HG03571 (cell line): Measurements from ENCODE around the gene EPHB4.
"Not testable (repeated sequence)": the region's sequence is repeated elsewhere in the genome, so short reads cannot be mapped to it uniquely, and the experiment has no call there.

ENCODE experiments used
- ATAC-seq: cut with Tn5 transposase; IDR thresholded peaks from one replicate; pipeline ENCODE4 v1.9.1; 2021; ENCODE audit not compliant: unreplicated experiment

Gene EPHB4

DNA sequence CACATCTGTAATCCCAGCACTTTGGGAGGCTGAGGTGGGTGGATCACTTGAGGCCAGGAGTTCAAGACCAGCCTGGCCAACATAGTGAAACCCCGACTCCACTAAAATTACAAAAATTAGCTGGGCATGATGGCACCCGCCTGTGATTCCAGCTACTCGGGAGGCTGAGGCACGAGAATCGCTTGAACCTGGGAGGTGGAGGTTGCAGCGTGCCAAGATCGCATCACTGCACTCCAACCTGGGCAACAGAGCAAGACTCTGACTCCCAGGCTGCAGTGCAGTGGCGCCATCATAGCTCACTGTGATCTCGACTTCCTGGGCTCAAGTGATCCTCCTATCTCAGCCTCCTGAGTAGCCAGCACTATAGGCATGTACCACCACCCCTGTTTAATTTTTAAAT lies 27.6 kb upstream of the EPHB4 start:
- not testable (repeated sequence) for ATAC-seq

DNA sequence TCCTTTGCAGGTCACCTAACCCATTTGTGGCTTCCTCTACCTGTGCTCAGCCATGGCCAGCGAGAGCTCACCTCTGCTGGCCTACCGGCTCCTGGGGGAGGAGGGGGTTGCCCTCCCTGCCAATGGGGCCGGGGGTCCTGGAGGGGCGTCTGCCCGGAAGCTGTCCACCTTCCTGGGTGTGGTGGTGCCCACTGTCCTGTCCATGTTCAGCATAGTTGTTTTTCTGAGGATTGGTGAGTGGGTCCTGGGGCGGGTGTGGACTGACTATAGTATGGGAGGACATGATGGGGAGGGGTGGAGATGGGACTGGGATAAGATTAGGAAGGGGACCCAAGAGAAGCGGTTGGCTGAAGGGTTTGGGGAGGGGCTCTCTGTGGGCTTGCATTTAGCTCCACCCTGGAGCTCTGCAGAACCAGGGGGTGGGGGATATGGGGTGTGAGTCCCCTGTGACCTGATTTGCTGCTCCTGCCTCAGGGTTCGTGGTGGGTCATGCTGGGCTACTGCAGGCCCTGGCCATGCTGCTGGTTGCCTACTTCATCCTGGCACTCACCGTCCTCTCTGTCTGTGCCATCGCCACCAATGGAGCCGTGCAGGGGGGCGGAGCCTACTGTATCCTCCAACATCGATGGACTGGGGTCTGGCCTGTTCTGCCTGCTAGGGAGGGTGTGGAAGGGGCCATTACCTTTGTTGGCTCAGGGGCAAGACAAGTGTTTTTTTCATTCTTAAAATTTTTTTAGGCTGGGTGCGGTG lies 27.0 kb upstream of the EPHB4 start:
- no peak for ATAC-seq

DNA sequence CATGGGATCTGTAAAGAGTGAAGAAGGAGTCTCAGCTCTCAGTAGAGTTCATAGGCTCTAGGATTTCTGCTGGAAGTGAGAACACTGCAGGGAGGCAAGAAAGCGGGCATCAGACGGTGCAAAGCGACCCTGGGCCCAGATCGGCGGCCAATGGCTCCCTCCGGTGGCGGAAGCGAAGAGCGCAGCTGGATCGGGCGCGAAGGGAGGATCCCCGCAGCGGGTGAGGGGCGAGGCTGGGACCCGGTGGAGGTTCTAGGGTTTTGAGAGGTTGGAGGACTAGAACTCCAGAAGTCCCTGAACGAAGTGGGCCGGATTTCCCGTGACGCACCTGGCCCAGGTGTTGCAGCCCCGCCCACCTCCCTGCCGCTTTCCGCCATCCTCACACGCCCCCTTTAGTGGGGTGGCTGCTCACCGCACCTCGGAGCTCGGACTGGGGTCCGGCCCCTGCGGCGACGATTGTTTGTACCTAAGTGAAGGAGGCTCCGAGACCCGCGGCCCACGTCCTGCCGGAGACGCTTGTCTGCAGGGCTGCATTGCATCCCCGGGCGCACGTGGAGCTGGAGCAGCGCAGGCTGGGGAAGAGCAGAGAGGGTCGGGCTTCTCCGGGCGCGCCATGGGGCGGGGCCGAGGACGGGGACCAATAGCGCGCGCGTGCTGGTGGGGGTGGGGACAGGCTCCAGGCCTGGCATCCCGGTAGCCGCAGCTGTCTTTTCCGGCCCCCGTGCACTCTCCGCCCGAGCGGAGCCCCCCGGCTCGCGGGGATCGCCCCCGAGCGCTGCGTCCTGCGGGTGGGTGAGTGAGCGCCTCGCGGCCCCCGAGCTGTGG lies 24.9 kb upstream of the EPHB4 start, which contains the start of gene SLC12A9:
Gene SLC12A9, plus strand, starts transcription at position 666 of the 825 bp plus-strand sequence. CDS start 1,485 bp downstream, outside the sequence.
- peak; percentile 91 for ATAC-seq

DNA sequence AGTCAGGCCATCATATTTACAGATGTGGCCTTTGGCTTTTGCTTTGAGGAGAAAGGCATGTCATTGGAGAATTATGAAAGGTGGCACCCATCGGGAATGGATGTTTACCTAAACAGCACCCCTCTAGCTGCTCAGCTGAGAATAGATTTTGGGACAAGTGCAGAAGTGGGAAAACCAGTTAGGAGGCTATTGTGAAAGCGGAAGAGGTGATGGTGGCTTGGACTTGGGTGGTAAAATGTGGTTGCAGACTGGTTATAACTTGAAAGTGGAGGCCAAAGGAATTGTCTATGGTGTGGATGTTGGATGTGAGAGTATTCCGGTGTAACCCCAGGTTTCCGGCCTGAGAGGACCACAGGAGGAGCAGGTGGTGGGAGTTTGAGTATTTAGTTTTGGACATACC lies 20.0 kb upstream of the EPHB4 start:
- ATAC-seq: no peak

DNA sequence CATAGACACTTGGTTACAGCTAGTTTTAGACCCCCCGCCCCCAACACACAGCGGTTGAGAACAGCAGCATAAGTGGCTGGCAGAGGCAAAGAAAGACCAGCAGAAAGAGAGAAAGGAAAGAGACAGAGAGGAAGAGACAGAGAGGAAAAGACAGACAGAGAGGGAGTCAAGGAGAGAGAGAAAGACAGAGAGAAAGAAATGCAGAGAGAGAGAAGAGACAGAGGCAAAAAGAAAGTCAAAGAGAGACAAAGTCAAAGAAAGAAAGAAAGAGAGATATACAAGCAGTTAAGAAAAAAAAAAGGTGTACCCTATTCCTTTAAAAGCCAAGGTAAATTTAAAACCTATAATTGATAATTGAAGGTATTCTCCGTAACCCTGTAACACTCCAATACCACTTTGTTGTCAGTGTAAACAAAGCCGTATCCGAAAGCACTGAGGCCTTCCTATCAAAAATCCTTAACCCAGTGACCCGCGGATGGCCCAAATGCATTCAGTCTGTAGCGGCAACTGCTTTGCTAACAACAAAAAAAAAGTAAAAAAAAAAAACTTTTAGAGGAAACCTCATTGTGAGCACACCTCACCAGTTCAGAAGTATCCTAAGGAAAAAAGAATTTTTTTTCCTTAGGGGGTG lies 13.3 kb upstream of the EPHB4 start:
- no peak for ATAC-seq

DNA sequence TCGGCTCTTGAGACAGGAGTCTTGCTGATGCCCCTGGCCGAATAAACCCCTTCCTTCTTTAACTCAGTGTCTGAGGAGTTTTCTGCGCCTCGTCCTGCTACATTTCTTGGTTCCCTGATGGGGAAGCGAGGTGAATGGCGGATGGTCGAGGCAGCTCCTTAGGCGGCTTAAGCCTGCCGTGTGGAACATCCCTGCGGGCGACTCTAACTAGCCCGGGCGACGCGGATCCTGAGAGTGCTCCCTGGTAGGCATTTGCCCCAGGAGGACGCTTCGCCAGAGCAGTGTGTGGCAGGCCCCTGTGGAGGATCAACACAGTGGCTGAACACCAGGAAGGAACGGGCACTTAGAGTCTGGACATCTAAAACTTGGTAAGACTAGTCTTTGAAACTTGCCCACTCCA lies 12.0 kb upstream of the EPHB4 start:
- ATAC-seq: no peak

DNA sequence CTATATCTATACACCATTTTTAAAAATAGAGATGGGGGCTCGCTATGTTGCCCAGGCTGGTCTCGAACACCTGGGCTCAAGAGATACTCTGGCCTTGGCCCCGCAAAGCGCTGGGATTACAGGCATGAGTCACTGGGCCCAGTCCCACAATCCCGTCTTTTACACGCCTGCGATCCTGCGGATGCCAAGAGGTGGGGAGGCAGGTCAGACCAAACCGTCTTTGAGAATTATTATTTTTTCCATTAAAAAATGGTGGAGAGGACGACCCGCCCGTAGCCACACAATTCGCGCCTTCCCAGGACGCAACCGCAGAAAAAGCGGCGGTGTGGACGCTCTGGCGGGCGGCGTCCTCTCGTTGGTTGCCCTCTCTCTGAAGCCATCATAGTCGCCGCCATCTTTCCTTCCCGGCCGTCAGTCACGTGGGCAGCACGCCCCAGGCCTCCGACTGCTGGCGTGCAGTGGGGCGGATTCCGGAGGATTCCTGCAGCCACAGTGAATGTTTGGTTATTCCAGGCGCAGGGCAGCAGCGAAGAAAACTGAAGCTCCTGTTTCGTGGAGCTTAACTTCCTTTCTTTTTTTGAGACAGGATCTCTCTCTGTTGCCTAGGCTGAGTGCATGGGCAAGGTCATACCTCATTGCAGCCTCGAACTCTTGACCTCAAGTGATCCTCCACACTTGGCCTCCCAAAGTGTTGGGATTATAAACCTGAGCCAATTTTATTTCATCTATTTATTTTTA lies 9.9 kb upstream of the EPHB4 start:
- ATAC-seq: peak; percentile 79

DNA sequence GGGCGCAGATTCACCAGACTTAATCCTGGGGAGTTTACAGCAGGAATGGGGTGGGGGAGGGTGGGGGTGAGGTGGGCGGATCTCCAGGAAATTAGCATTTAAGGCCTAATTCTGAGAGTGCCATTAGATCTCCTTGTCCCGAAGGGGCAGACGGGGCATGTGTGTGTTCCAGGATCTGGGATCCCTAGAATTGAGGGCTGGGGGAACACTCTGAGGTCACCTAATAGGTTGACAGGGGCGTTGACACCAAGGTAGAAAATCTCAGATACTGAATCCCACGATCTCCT lies 9.4 kb upstream of the EPHB4 start:
- no peak for ATAC-seq

DNA sequence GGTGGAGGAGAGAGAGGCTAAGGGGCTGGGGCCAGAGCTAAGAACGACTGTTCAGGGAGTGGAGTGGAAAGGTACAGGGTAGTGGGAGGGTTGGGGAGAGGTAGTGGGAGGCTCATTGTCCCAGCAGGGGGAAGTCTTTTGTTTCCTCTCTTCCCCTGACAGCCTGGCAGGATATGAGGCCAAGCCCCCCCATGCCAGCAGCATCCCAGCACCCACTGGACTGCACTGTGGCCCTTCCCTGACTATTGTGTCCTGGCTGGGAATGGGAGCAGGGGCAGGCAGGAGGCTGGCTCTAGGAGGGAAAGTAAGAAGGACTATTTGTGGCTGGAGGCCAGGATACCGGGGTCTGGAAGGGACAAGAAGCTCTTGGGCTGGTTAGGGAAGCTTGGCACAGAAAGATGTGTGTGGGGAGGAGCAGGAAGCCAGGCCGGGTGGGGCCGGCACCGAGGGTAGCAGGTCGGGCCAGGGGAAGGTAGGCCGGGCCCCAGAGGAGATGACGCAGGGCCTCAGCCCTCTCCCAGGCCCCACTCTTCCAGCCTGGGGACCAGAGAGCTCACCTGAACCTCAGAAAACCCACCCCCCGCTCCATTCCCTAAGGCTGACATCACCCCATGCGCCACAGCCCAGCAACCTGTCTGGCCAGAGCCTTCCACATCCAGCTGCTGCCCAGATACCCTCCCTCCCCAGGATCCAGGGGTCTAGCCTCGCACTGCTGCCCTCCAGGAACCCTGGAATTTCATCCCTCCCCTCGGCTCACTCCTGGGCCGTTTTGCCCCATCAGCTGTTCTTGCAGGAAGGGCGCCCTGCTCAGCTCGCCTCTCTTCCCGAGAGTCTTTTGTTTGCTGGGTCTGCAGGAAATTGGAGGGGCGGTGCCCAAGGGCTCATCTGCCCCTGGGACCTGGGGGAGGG lies 8.8 kb upstream of the EPHB4 start:
- ATAC-seq: no peak

DNA sequence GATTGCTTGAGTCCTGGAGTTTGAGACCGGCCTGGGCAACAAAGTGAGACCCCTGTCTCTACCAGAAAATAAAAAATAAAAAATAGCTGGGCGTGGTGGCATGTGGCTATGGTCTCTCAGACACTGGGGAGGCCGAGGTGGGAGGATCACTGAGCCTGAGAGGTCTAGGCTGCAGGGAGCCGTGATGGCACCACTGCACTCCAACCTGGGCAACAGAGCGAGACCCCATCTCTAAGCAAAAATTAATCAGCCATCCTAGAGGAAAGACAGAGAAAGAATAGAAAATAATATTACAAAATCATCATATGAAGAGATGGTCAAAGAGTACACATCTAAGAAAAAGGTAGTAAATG lies 4.9 kb upstream of the EPHB4 start:
- no peak for ATAC-seq

DNA sequence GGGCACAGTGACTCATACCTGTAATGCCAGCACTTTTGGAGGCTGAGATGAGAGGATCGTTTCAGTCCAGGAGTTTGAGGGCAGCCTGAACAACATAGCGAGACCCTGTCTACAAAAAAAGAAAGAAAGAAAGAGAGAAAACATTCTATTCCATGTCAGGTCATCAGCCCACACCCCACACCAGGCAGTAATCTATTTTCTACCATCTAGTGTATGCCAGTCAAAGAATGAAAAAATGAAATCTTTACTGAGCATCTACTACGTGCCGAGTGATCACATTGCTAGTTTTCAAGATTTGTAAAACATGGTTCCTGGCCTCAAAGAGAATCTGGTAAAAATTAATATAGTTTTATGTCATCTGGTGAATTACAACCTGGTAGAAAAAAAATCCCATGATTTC lies 3.1 kb upstream of the EPHB4 start:
- ATAC-seq: no peak

DNA sequence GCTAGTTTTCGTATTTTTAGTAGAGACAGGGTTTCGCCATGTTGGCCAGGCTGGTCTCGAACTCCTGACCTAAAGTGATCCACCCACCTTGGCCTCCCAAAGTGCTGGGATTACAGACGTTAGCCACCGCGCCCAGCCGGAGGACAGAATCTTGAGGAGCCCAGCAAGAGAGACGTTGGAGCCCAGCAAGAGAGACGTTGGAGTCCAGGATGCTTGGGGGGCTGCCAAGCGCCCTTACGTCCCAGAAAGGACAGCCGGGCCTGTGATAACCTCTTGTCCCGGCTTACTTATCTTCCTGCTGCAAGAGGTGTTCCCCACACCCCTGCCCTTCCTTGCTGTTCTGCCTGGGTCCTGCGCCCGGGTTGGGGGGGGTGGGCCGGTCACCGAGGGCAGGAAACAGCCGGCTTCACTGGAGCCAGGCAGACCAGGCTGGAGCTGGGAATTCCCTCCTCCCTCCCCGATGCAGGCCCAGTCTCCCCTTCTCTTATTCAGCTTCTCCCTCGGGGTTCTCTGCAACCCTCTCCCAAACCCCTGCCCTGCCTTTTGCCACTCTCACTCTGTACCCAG lies 1.9 kb upstream of the EPHB4 start:
- no peak for ATAC-seq

DNA sequence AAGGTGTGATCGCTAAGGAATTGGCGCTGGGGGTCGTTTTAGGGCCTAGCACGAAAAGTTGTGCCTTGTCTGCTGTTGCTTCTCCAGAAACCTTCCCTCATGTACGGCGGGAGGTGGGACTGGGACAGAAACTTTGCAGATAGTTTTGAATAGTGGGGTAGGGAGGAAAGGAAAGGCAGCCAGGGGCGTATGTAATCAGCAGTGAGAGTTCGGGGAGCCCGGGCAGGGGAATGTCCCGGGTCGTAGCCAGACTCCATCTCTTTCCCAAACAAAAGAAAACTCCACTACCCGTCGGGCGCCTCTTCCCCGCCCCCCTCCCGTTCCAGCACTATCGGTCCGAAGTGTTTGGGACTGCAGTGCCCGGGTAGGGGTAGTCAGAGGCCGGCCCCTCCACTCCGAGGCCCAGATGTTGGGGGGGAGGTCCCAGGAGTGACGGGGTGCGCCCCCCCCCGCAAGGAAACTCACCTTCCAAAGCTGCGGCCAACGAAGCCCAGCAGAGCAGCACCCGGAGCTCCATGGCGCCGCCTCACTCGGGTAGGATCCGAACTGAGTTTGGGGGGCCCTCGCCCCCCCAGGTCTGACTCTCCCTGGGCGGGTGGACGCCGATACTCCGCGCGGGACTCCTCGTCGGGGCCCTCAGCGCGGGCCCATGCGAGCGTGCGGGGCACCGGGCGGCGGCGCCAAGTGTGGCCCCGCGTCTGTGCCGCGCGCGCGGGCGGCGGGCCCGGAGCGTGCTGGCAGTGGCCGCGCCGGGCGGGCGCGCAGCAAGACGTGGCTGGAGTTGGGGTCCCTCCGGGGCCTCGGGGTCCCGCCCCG lies 601 bp downstream of the EPHB4 start:
- no peak for ATAC-seq

DNA sequence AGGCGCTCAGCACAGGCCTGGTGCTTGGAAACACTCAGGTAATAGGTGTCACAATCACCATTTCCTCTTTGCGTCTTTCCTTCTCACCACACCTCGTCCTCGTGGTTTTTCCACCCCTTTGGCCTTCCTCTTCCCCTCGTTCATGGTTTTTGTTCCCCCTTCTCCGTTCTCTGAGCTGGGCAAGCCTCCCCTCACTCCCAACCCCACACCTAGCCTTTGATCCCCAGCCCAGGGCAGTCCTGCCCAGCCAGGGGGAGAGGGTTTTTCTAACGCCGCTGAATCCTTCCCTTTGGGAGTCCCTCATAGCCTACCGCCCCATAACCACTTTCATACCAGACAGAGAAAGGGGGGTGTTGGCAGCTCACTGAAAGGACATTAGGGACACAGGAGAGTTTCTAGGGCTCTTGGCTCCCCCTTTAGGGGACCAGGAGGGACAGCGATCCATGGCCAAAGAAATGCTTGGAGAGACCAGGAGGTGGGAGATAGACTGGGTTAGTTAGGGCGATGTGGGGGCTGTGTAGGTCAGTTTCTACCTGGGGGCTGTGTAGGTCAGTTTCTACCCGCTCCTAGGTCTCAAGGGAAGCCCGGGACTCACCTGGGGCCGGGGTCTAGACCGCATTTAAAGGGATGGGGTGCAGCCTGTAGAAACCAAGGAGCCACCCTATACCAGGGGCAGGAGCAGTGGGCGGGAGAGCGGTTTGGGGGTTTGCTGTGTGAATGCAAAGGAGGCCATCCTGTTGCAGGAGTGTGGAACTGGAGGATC lies 1.4 kb downstream of the EPHB4 start:
- ATAC-seq: no peak

DNA sequence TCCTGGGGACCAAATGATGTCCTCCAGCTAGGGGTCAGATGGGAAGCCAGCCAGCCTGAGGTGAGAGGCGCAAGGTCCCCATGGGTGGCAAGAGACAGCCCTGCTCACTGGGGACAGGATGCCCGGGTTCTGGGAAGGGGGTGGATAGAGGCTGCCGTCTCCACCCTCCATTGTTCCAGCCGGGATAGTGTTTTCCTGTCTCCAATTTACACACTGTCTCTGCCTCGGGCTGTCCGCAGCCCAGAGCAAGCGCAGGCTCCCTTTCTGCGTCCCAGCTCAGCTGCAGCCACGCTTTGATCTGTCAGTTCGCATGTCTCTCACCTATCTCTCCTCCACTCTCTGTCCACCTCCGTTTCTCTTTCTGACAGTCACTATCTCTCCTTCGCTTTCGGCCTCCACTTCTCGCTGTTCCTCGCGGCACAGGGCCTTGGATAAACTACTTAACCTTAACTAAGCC lies 2.1 kb downstream of the EPHB4 start:
- ATAC-seq: no peak

DNA sequence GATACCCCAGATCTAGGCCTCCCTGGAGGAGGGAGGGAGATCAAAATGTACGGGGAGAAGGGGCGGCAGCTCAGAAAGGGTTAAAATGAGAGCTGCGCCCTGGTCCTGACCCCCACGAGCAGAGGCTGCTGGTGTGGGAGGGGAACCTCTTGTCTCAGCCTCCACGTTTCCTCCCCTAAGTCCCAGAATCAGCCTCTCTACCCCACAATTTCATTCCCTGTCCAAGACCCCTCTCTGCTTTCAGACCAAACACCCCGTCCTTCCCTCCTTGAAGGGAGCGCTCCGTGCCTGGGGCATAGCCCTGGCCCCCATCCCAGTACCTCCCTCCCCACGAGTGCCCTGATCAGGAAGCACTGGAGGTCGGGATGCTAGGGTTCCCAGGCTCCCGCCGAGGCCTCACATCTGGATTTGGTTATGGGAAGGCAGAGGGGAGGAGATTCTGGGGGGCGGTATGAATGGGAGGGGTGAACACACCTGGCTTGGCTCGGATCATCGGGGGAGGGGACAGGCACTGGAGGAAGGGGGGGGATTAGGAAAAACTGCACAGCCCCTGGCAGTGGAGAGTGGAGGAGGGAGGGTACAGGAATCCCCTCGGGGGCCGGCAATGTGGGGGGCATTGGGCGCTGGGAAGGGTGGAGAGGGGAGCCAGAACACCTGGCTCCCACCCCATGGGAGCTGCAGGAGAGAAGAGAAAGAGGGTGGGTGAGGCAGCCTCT lies 2.7 kb downstream of the EPHB4 start:
- ATAC-seq: no peak

DNA sequence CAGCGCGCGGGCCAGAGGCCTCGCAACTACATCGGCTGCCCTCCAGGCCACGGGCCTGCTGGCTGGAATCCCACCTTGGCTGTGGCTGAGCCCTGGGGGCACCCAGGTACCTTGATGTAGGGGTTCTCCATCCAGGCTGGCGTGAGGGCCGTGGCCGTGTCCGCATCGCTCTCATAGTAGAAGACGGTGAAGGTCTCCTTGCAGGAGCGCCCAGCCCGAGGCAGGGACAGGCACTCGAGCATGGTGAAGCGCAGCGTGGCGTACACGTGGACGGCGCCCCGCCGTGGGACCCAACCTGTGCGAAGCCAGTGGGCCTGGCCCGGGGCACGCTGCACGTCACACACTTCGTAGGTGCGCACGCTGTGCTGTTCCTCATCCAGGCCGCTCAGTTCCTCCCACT lies 3.8 kb downstream of the EPHB4 start:
- ATAC-seq: no peak

DNA sequence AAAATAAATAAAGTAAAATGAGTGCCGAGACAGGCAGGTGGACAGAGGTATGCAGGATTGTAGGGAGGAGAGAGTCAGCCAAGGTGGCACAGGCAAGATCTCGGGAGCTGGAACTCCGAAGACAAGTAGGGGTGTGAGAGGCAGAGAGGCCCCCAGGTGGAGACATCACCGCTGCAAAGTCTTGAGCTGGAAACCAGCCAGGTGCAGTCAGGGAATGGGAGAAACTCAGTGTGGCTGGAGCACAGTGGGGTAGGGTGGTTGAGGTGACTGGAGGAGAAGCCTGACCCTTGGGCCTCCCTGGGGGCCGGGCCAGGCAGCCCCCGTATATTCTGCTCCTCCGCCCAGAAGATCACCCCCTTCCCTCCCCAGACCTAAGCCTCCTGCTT lies 4.2 kb downstream of the EPHB4 start:
- ATAC-seq: no peak
